Pancreas (tissue), 10 donors: ENCODE data around the gene DNASE1. TPM values are rescaled to one million over a fixed set of nuclear protein-coding genes. Genes with fewer than 3 reads are reported as not detected.
"Not testable (repeated sequence)": the region's sequence is repeated elsewhere in the genome, so short reads cannot be mapped to it uniquely, and the experiment has no call there.

Source experiments
- ATAC-seq, 4 donors: fragments of 200-7000 bp; cut with Tn5 transposase; one replicate each; pipeline versions ENCODE4 v1.8.0 to v1.9.1; 2020; ENCODE audit warnings: mild to moderate bottlenecking in 4 of 4, moderate library complexity in 4 of 4
- DNase-seq, 6 donors: peaks; one replicate each; pipeline ENCODE4 v3.0.0-alpha.2; 2020
- FAIRE-seq: peaks from 2 replicates; lab custom pipeline; 2012; peaks lifted over from hg19 to GRCh38; lab: Jason Lieb, UNC
- H3K27ac ChIP-seq, 4 donors: fragments of 200-600 bp; sonication (generic); 1 replicate in 3 of 4; 2 replicates in 1 of 4; pipeline versions ENCODE4 v1.5.0 to v1.8.0; 2020
- H3K27me3 ChIP-seq, 4 donors: fragments of 200-600 bp; one replicate each; pipeline ENCODE4 v1.8.0; 2021
- H3K36me3 ChIP-seq, 3 donors: fragments of 200-600 bp; sonication (generic) in 1 of 3; one replicate each; pipeline versions ENCODE4 v1.5.0 to v1.8.0; 2020 to 2021
- H3K4me1 ChIP-seq, 3 donors: fragments of 200-600 bp; one replicate each; pipeline ENCODE4 v1.8.0; 2021
- H3K4me3 ChIP-seq, 4 donors: fragments of 200-600 bp; sonication (generic) in 2 of 4; one replicate each; pipeline versions ENCODE4 v1.5.0 to v1.8.0; 2020 to 2021
- H3K9me3 ChIP-seq, 4 donors: fragments of 200-600 bp; one replicate each; pipeline ENCODE4 v1.8.0; 2021
- CTCF ChIP-seq, 4 donors: fragments of 200-600 bp; sonication (generic) in 3 of 4; IDR thresholded peaks; one replicate each; pipeline versions ENCODE4 v1.5.0 to v1.8.0; 2021; ENCODE audit warnings: antibody characterized with exemption in 4 of 4
- WGBS, 2 donors: extraction: QIAGEN DNeasy Blood & Tissue Kit; methylation state at CpG; one replicate each; pipeline ENCODE4 v1.1.7; 2013; 5-methylcytosine and 5-hydroxymethylcytosine counted together
- intact Hi-C, 3 donors: fragments of 100-400 bp; cut with DNase I; formaldehyde crosslinking; loops; one replicate each; pipeline versions ENCODE4 v1.11.1 to v1.14.2; 2022
- polyA plus RNA-seq, 2 donors: library from polyadenylated mRNA; stranded (reverse); fragments of 200-250 nt; gene quantifications; one replicate each; pipeline ENCODE4 v1.2.3, GENCODE V29; 2013
- total RNA-seq, 6 donors: library from RNA; stranded (reverse); fragmentation: NEBNext Ultra II Directional in 4 of 6; extraction: Animal tissue kit (Norgen Biotek cat#: 25700) in 4 of 6; gene quantifications; one replicate each; pipeline versions ENCODE4 v1.2.1 to v1.2.4, GENCODE V29; 2021 to 2023
- donor health status: healthy with polysubstance abuse.
- donor health status: DM: no; HTN: no; CAD: no; lungs with moderate emphysema.
- donor health status: DM: no; HTN: no; CAD: no.
- donor health status: control.
- donor health status: control.
- donor health status: Bipolar disorder and iron deficiency.
- donor health status: DM: yes; HTN: yes; CAD: no.
- donor health status: DM: no; HTN: no; CAD: no.
- donor health status: DM: no; HTN: no; CAD: no.
- donor health status: DM: yes; HTN: yes; CAD: no.

Gene DNASE1
- total and polyA plus RNA-seq, 8 donors: 14.6 to 36.9 (median 20.6) TPM

GRCh38 chr16:3651461-3652372, 2.8 kb upstream of the DNASE1 start:
- no peak for TF ChIP-seq CTCF (IDR thresholded peaks at IDR 0.05)
- peaks cover 0 to under 1% (median 0%) of the 10 kb centered on the region in 3 donors for H3K36me3 ChIP-seq
- H3K27ac ChIP-seq: no peak overlapping the region
- FAIRE-seq: no peak
- WGBS, 2 donors: 83 to 88% methylated on average over 17 to 18 of the region's 18 CpGs
- H3K4me3 ChIP-seq: no peak overlapping the region
- H3K4me1 ChIP-seq: peaks cover 0 to 19% (median 13%) of the 10 kb centered on the region in 3 donors
- DNase-seq: peak in 1 of 6 donors; percentile 9
- ATAC-seq: no peak
- no peaks in the 10 kb centered on the region for H3K27me3 ChIP-seq
- intact Hi-C loops: no loop called here
- H3K9me3 ChIP-seq: no peaks in the 10 kb centered on the region

- Histone ChIP-seq H3K27me3 (no peaks in the 10 kb centered on the region), H3K9me3 (no peaks in the 10 kb centered on the region), H3K4me3 (no peak overlapping the region), H3K4me1 (peaks cover 0 to 24% (median 16%) of the 10 kb centered on the region in 3 donors), H3K27ac (peak overlapping the region in 1 of 4 donors; percentile 22), H3K36me3 (peaks cover 0 to 9% (median 8%) of the 10 kb centered on the region in 3 donors)
- FAIRE-seq: no peak
- peak in 2 of 6 donors; percentile 19 to 56 for DNase-seq
- no peak for ATAC-seq
- intact Hi-C loops: no loop called here
- 69 to 71% methylated on average over 14 of the region's 14 CpGs for WGBS, 2 donors
- TF ChIP-seq CTCF (IDR thresholded peaks at IDR 0.05): no peak
These were observed 1.9 kb upstream of the DNASE1 start for GRCh38 chr16:3652373-3653195.

GRCh38 chr16:3655030-3655395, 522 bp downstream of the DNASE1 start:
- DNase-seq: peak in 4 of 6 donors; percentile 42 to 69 (median 62)
- no peaks in the 10 kb centered on the region for H3K9me3 ChIP-seq
- no peaks in the 10 kb centered on the region for H3K27me3 ChIP-seq
- peak overlapping the region in 3 of 4 donors; percentile 20 to 43 (median 31) for H3K4me3 ChIP-seq
- peaks cover 0 to 33% (median 21%) of the 10 kb centered on the region in 3 donors for H3K36me3 ChIP-seq
- peak overlapping the region; percentile 80 to 84 (median 83) for H3K27ac ChIP-seq
- no peak for TF ChIP-seq CTCF (IDR thresholded peaks at IDR 0.05)
- WGBS, 2 donors: 31 to 39% methylated on average over 12 of the region's 12 CpGs
- H3K4me1 ChIP-seq: peaks cover 0 to 24% (median 16%) of the 10 kb centered on the region in 3 donors
- intact Hi-C loops: no loop called here
- ATAC-seq: peak; percentile 35 to 49 (median 44)
- FAIRE-seq: no peak

- 40 to 45% methylated on average over 21 of the region's 21 CpGs for WGBS, 2 donors
- intact Hi-C loops: no loop called here
- TF ChIP-seq CTCF (IDR thresholded peaks at IDR 0.05): no peak
- Histone ChIP-seq H3K27me3 (no peaks in the 10 kb centered on the region), H3K36me3 (peaks cover 0 to 38% (median 21%) of the 10 kb centered on the region in 3 donors), H3K27ac (peak overlapping the region; percentile 80 to 84 (median 83)), H3K4me1 (peaks cover 0 to 24% (median 16%) of the 10 kb centered on the region in 3 donors), H3K9me3 (no peaks in the 10 kb centered on the region), H3K4me3 (peak overlapping the region in 3 of 4 donors; percentile 20 to 43 (median 31))
- peak; percentile 5 to 13 (median 8) for ATAC-seq
- DNase-seq: peak in 4 of 6 donors; percentile 25 to 63 (median 48)
- no peak for FAIRE-seq
These were observed 1.1 kb downstream of the DNASE1 start for GRCh38 chr16:3655396-3656159.

GRCh38 chr16:3656160-3656490, 1.6 kb downstream of the DNASE1 start:
- WGBS, 2 donors: 52% methylated on average over 5 to 7 of the region's 10 CpGs
- Histone ChIP-seq H3K4me1 (peaks cover 0 to 24% (median 16%) of the 10 kb centered on the region in 3 donors), H3K27ac (peak overlapping the region; percentile 80 to 84 (median 83)), H3K4me3 (peak overlapping the region in 3 of 4 donors; percentile 20 to 43 (median 31)), H3K36me3 (peaks cover 0 to 41% (median 21%) of the 10 kb centered on the region in 3 donors)
- intact Hi-C loops, FAIRE-seq, H3K27me3 ChIP-seq, H3K9me3 ChIP-seq: not testable (repeated sequence)
- DNase-seq: peak in 3 of 6 donors; percentile 47 to 77 (median 70)
- ATAC-seq: peak; percentile 33 to 71 (median 57)
